Activated naive CD4-positive, alpha-beta T cell treated with anti-CD3 and anti-CD28 coated beads, Interleukin-2, amount 50 U/mL, for 24 hours (primary cell): ENCODE data around the gene BPNT1.
"Not testable (repeated sequence)": the region's sequence is repeated elsewhere in the genome, so short reads cannot be mapped to it uniquely, and the experiment has no call there.

Experiments
- H3K27ac Mint-ChIP-seq: one replicate; pipeline ENCODE4 v1.8.0; 2021; ENCODE audit warnings: mild to moderate bottlenecking, mixed read lengths
- H3K27me3 Mint-ChIP-seq: one replicate; pipeline ENCODE4 v1.8.0; 2021; ENCODE audit warnings: mixed read lengths
- H3K36me3 Mint-ChIP-seq: one replicate; pipeline ENCODE4 v1.8.0; 2021; ENCODE audit warnings: mixed read lengths
- H3K4me1 Mint-ChIP-seq: one replicate; pipeline ENCODE4 v1.8.0; 2021; ENCODE audit warnings: mixed read lengths
- H3K4me3 Mint-ChIP-seq: one replicate; pipeline ENCODE4 v1.8.0; 2021; ENCODE audit warnings: mild to moderate bottlenecking, mixed read lengths
- H3K9me3 Mint-ChIP-seq: one replicate; pipeline ENCODE4 v1.8.0; 2021; ENCODE audit warnings: mixed read lengths

BPNT1 gene

GRCh38 chr1:220094016-220094911 lies 4.7 kb upstream of the BPNT1 start, which contains the start of gene IARS2:
Gene IARS2 (plus strand): TSS chr1:220094132. CDS start chr1:220094217, 85 bp downstream.
- peak within 1 kb of the TSS; percentile 73 for H3K4me3 Mint-ChIP-seq
- no peaks in the 10 kb centered on the region for H3K9me3 Mint-ChIP-seq
- H3K4me1 Mint-ChIP-seq: peaks cover 41% of the 10 kb centered on the region
- H3K27me3 Mint-ChIP-seq: no peaks in the 10 kb centered on the region
- peak within 1 kb of the TSS; percentile 62 for H3K27ac Mint-ChIP-seq
- peaks cover 9% of the 10 kb centered on the region for H3K36me3 Mint-ChIP-seq

- Mint-ChIP-seq H3K36me3 (peaks cover 9% of the 10 kb centered on the region), H3K9me3 (no peaks in the 10 kb centered on the region), H3K27ac (peak overlapping the region; percentile 62), H3K4me3 (no peak overlapping the region), H3K4me1 (peaks cover 41% of the 10 kb centered on the region), H3K27me3 (no peaks in the 10 kb centered on the region)
These were observed 3.9 kb upstream of the BPNT1 start for GRCh38 chr1:220093361-220094015.

- H3K27me3 Mint-ChIP-seq: no peaks in the 10 kb centered on the region
- H3K4me3 Mint-ChIP-seq: no peak overlapping the region
- H3K36me3 Mint-ChIP-seq: peaks cover 4% of the 10 kb centered on the region
- no peaks in the 10 kb centered on the region for H3K9me3 Mint-ChIP-seq
- H3K27ac Mint-ChIP-seq: peak overlapping the region; percentile 68
- H3K4me1 Mint-ChIP-seq: peaks cover 36% of the 10 kb centered on the region
These were observed 3.1 kb upstream of the BPNT1 start for GRCh38 chr1:220092694-220093093.

DNA sequence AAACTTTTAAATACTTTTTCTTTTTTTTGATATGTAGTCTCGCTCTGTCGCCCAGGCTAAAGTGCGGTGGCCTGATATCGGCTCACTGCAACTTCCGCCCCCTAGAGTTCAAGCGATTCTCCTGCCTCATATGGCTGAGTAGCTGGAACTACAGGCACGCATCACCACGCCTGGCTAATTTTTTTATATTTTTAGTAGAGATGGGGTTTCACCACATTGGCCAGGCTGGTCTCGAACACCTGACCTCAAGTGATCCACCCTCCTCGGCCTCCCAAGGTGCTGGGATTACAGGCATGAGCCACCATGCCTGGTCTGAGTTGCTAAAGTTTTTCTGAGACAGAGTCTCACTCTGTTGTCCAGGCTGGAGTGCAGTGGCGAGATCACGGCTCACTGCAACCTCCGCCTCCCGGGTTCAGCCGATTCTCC lies 3.3 kb downstream of the BPNT1 start:
- not testable (repeated sequence) for H3K36me3 Mint-ChIP-seq, H3K27me3 Mint-ChIP-seq, H3K4me3 Mint-ChIP-seq, H3K27ac Mint-ChIP-seq, H3K9me3 Mint-ChIP-seq
- peaks cover 18% of the 10 kb centered on the region for H3K4me1 Mint-ChIP-seq

GRCh38 chr1:220084460-220084859 lies 5.1 kb downstream of the BPNT1 start:
- Mint-ChIP-seq H3K4me1 (peaks cover 14% of the 10 kb centered on the region), H3K36me3 (peaks cover 5% of the 10 kb centered on the region), H3K27me3 (no peaks in the 10 kb centered on the region), H3K9me3 (no peaks in the 10 kb centered on the region), H3K4me3 (no peak overlapping the region), H3K27ac (no peak overlapping the region)

DNA sequence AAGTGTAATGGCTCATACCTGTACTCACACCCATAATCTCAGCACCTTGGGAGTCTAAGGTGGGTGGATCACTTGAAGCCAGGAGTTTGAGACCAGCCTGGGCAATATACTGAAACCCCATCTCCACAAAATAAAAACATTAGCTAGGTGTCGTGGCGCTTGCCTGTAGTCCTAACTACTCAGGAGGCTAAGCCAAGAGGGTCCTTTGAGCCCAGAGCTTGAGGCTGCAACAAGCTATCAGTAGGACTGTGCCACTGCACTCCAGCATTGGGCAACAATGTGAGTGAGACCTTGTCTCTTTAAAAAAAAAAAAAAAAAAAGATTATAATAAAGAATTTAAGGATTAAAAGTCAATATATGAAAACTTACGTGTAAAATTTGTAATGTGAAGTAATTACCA lies 11.7 kb downstream of the BPNT1 start:
- no peak overlapping the region for H3K4me3 Mint-ChIP-seq
- peaks cover 9% of the 10 kb centered on the region for H3K36me3 Mint-ChIP-seq
- H3K4me1 Mint-ChIP-seq: peaks cover 6% of the 10 kb centered on the region
- H3K9me3 Mint-ChIP-seq: no peaks in the 10 kb centered on the region
- H3K27me3 Mint-ChIP-seq: no peaks in the 10 kb centered on the region
- no peak overlapping the region for H3K27ac Mint-ChIP-seq

- Mint-ChIP-seq H3K4me3 (no peak overlapping the region), H3K27ac (no peak overlapping the region), H3K27me3 (no peaks in the 10 kb centered on the region), H3K9me3 (no peaks in the 10 kb centered on the region), H3K36me3 (peaks cover 12% of the 10 kb centered on the region), H3K4me1 (peaks cover 6% of the 10 kb centered on the region)
These were observed 12.5 kb downstream of the BPNT1 start for GRCh38 chr1:220076861-220077762.

DNA sequence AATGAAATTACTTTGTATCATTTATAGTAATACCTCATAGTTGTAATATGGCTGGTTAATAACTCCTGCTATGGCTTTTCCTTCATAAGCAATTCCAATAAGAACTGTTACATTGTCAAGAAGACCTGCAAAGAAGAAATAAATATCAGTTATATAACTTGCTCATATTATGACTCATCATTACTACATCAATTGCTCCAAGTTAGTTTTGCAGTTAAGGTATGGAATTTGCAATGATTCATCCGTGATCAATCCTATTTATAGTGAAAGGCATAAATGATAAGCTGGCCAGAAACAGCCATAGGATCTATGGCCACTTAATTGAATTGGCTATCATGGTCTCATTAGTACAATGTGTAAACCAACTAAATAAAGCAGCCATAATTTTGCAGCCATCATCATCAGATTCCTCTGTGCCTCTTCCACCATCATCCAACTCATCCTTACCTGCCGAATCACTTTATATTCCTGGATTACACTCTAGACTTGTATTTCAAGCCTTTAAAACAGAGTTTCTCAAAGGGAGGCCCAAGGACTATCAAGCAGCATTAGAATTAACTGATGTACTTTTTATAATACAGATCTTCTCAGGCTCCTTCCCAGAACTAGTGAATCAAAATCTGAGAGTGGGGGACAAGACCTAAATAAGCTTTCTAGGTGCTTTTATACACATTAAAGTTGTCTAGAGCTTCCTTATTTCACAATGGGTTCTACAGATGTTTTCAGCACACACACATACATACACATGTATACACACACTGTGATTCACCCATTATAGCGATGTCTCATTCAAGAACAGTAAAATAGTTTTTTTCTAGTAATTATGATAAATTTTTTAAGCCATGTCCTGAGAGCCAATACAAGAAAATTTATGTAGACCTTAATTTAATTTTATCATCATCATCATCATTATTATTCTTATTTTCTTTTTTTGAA lies 22.1 kb downstream of the BPNT1 start:
- H3K4me3 Mint-ChIP-seq: no peak overlapping the region
- no peaks in the 10 kb centered on the region for H3K9me3 Mint-ChIP-seq
- H3K27me3 Mint-ChIP-seq: no peaks in the 10 kb centered on the region
- H3K36me3 Mint-ChIP-seq: peaks cover 20% of the 10 kb centered on the region
- no peak overlapping the region for H3K27ac Mint-ChIP-seq
- no peaks in the 10 kb centered on the region for H3K4me1 Mint-ChIP-seq

- no peak overlapping the region for H3K27ac Mint-ChIP-seq
- no peaks in the 10 kb centered on the region for H3K27me3 Mint-ChIP-seq
- H3K4me1 Mint-ChIP-seq: no peaks in the 10 kb centered on the region
- H3K9me3 Mint-ChIP-seq: no peaks in the 10 kb centered on the region
- no peak overlapping the region for H3K4me3 Mint-ChIP-seq
- H3K36me3 Mint-ChIP-seq: peaks cover 21% of the 10 kb centered on the region
These were observed 27.0 kb downstream of the BPNT1 start for GRCh38 chr1:220062629-220063028.

GRCh38 chr1:220060876-220061275 lies 28.7 kb downstream of the BPNT1 start:
- Mint-ChIP-seq H3K9me3 (no peaks in the 10 kb centered on the region), H3K36me3 (peaks cover 21% of the 10 kb centered on the region), H3K27me3 (no peaks in the 10 kb centered on the region), H3K4me3 (no peak overlapping the region), H3K27ac (no peak overlapping the region), H3K4me1 (no peaks in the 10 kb centered on the region)

- Mint-ChIP-seq H3K27ac (peak overlapping the region; percentile 37), H3K4me1 (no peaks in the 10 kb centered on the region), H3K27me3 (no peaks in the 10 kb centered on the region), H3K4me3 (no peak overlapping the region), H3K36me3 (peaks cover 4% of the 10 kb centered on the region), H3K9me3 (no peaks in the 10 kb centered on the region)
These were observed 33.2 kb downstream of the BPNT1 start for GRCh38 chr1:220056374-220056773.

DNA sequence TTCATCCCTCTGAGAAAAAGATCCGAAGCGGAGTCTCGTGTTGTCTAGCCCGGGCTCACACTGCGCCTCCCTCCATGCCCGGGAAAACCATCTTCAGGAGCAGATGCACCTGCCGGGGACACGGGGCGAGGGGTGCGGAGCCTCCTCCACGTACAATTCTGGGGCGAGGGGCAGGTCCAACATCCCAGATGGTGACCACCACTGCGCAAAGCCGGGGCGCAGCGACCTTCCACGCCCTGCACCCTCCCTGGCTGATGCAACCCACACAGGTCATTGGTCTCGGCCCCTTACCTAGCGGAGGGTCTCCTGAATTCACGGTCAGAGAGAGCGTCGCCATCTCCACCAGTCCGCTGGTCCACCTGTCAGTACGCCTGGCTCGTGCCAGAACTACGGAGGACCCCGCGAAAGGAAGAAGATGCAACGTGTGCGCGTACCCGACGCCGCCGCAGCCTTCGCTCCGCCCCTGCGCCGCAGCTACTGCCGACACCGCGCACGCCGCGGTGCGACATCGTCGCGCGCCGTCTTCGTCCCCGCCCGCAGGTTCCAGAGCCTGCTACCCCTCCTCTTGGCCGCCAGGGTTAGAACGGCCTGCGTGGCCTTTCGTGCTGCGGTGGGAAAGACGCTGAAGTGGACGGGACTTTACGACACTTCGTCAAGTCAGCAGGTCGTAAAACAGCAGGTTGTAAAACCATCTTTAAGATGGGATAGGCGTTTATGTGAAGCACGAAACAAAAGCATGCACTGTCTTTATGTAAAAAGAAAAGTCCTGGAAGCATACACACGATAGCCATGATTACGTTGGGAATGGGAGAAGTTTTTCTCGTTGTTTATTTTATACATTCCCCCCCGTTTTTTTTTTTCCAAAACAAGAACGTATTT lies 43.3 kb downstream of the BPNT1 start, which contains the start of gene EPRS1:
Gene EPRS1, minus strand, starts transcription at position 454 of the 879 bp plus-strand sequence. Its CDS starts 117 bp downstream, at position 337.
- Mint-ChIP-seq H3K4me1 (peaks cover 32% of the 10 kb centered on the region), H3K9me3 (no peaks in the 10 kb centered on the region), H3K27me3 (no peaks in the 10 kb centered on the region), H3K4me3 (peak within 1 kb of the TSS; percentile 97), H3K27ac (peak within 1 kb of the TSS; percentile 99), H3K36me3 (peaks cover 7% of the 10 kb centered on the region)

DNA sequence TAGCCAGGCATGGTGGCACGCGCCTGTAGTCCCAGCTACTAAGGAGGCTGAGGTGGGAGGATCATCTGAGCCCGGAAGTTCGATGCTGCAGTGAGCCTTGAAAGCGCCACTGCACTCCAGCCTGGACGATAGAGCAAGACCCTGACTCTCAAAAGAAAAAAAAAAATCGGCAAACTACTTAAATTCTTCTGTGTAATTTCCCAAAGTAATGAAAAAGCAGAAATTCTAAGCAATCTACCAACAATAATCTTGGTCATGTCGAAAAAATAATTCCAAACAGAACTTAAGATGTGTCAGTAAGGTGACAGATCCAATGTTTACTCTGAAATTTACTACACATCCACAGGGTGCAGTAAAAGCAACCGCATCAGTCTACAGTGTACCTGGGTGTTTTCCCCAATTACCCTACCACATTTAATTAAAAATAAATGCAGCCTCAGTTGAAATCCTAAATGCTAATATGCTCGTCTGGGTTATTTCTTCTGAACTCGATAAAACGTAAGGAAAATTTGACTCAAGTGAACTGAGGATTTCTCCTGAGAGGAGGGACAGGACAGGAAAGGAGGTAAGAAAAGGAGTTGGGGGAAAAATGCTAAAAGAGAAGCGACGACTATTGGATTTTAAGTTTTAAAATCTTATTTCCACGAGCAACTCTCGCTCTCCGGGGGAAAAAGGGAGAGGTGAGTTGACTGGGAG lies 44.1 kb downstream of the BPNT1 start:
- peaks cover 32% of the 10 kb centered on the region for H3K4me1 Mint-ChIP-seq
- peak overlapping the region; percentile 99 for H3K27ac Mint-ChIP-seq
- H3K36me3 Mint-ChIP-seq: peaks cover 7% of the 10 kb centered on the region
- H3K9me3 Mint-ChIP-seq: no peaks in the 10 kb centered on the region
- peak overlapping the region; percentile 97 for H3K4me3 Mint-ChIP-seq
- H3K27me3 Mint-ChIP-seq: no peaks in the 10 kb centered on the region
